Measurements from ENCODE around the gene DAAM1. TPM values are rescaled to one million over a fixed set of nuclear protein-coding genes. Genes with fewer than 3 reads are reported as not detected.
A peak's percentile ranks its signal among the peaks of the same experiment; 100 is the strongest.

The DAAM1 gene
- polyA plus RNA-seq, 1 experiment = 9.8 TPM

- DNase-seq (ENCODE audit: low read depth, low spot score) = no peak
- TF ChIP-seq CTCF (IDR thresholded peaks at IDR 0.05; ENCODE audit: low read depth, low read length) = no peak
- Histone ChIP-seq H3K4me3 (ENCODE audit: low read depth, low read length) (no peak overlapping the region), H3K27me3 (ENCODE audit: control insufficient read depth, insufficient read depth, low read length) (no peaks in the 10 kb centered on the region), H3K9me3 (ENCODE audit: control insufficient read depth, insufficient read depth, low read length) (no peaks in the 10 kb centered on the region), H3K27ac (ENCODE audit: low read depth, low read length) (no peak overlapping the region)
- ChIA-PET CTCF (no interaction called here), POLR2A (no interaction called here)
Measured at GRCh38 chr14:59394268-59394667, 205.8 kb downstream of the DAAM1 start.

GRCh38 chr14:59395672-59396071 is 207.2 kb downstream of the DAAM1 start:
- no peak for DNase-seq (ENCODE audit: low read depth, low spot score)
- CTCF ChIA-PET = no interaction called here
- POLR2A ChIA-PET = no interaction called here
- no peaks in the 10 kb centered on the region for H3K27me3 ChIP-seq (ENCODE audit: control insufficient read depth, insufficient read depth, low read length)
- H3K27ac ChIP-seq (ENCODE audit: low read depth, low read length) = no peak overlapping the region
- H3K4me3 ChIP-seq (ENCODE audit: low read depth, low read length) = no peak overlapping the region
- H3K9me3 ChIP-seq (ENCODE audit: control insufficient read depth, insufficient read depth, low read length) = no peaks in the 10 kb centered on the region; the same call in 1 of the 2 replicates
- TF ChIP-seq CTCF (IDR thresholded peaks at IDR 0.05; ENCODE audit: low read depth, low read length) = no peak

- Histone ChIP-seq H3K4me3 (ENCODE audit: low read depth, low read length) (no peak overlapping the region), H3K27me3 (ENCODE audit: control insufficient read depth, insufficient read depth, low read length) (no peaks in the 10 kb centered on the region), H3K27ac (ENCODE audit: low read depth, low read length) (no peak overlapping the region), H3K9me3 (ENCODE audit: control insufficient read depth, insufficient read depth, low read length) (no peaks in the 10 kb centered on the region; the same call in 1 of the 2 replicates)
- ChIA-PET CTCF (no interaction called here), POLR2A (no interaction called here)
- no peak for TF ChIP-seq CTCF (IDR thresholded peaks at IDR 0.05; ENCODE audit: low read depth, low read length)
- no peak for DNase-seq (ENCODE audit: low read depth, low spot score)
Measured at GRCh38 chr14:59398841-59399240, 210.4 kb downstream of the DAAM1 start.

- TF ChIP-seq CTCF (IDR thresholded peaks at IDR 0.05; ENCODE audit: low read depth, low read length) = no peak
- H3K27me3 ChIP-seq (ENCODE audit: control insufficient read depth, insufficient read depth, low read length) = no peaks in the 10 kb centered on the region
- peaks cover 14% of the 10 kb centered on the region for H3K9me3 ChIP-seq (ENCODE audit: control insufficient read depth, insufficient read depth, low read length)
- POLR2A ChIA-PET = interaction anchor here (0.7 kb wide), 1 partner anchor 59 kb away, joined by 3 read pairs; no protein-coding TSS in a partner anchor
- H3K27ac ChIP-seq (ENCODE audit: low read depth, low read length) = peak overlapping the region; percentile 83
- CTCF ChIA-PET = interaction anchor here (0.6 to 1.8 kb wide), 4 partner anchors 32 to 278 kb away, joined by 3 to 8 read pairs (median 4); no protein-coding TSS in a partner anchor
- DNase-seq (ENCODE audit: low read depth, low spot score) = peak; percentile 11
- peak overlapping the region; percentile 23; the same call in 1 of the 2 replicates for H3K4me3 ChIP-seq (ENCODE audit: low read depth, low read length)
Measured at GRCh38 chr14:59406454-59407245, 218.2 kb downstream of the DAAM1 start.

All from AG04450 (cell line).